HepG2 (cell line): ENCODE results near the gene ZBTB32. TPM values are rescaled to one million over a fixed set of nuclear protein-coding genes. Genes with fewer than 3 reads are reported as not detected.

Source experiments
- HMGXB3 ChIP-seq: sonication (generic); formaldehyde crosslinking; IDR thresholded peaks from 2 replicates; pipeline ENCODE4 v1.4.0; 2020; ENCODE audit warnings: missing genetic modification reagents, borderline replicate concordance
- KMT2A ChIP-seq: sonication (generic); formaldehyde crosslinking; IDR thresholded peaks from 2 replicates; pipeline ENCODE4 v1.4.0; 2020; ENCODE audit warnings: missing genetic modification reagents
- NFE2L2 ChIP-seq: fragments of 150-350 bp; IDR thresholded peaks from 2 replicates; pipeline ENCODE4 v1.6.1; 2014; ENCODE audit warnings: low read length
- PRDM15 ChIP-seq: sonication (generic); formaldehyde crosslinking; IDR thresholded peaks from 2 replicates; pipeline ENCODE4 v1.4.0; 2020; ENCODE audit warnings: missing genetic modification reagents
- THAP11 ChIP-seq: IDR thresholded peaks from 2 replicates; pipeline ENCODE4 v1.6.1; 2016; ENCODE audit warnings: missing biosample characterization, missing genetic modification reagents
- TSC22D2 ChIP-seq: sonication (generic); formaldehyde crosslinking; IDR thresholded peaks from 2 replicates; pipeline ENCODE4 v1.5.1; 2020; ENCODE audit warnings: missing genetic modification reagents, mild to moderate bottlenecking, borderline replicate concordance
- ZHX2 ChIP-seq, 2 experiments: sonication (generic) in 1 of 2; formaldehyde crosslinking in 1 of 2; IDR thresholded peaks; 2 replicates each; pipeline versions ENCODE4 v1.6.1 to v1.9.0; 2014 to 2022; ENCODE audit warnings: antibody characterized with exemption in 1 of 2, borderline replicate concordance in 1 of 2, inconsistent platforms in 1 of 2, low read depth in 1 of 2, missing genetic modification reagents in 1 of 2
- ZNF12 ChIP-seq: sonication (generic); formaldehyde crosslinking; IDR thresholded peaks from 2 replicates; pipeline ENCODE4 v1.5.0; 2020; ENCODE audit warnings: missing genetic modification reagents
- ZNF546 ChIP-seq: sonication (generic); formaldehyde crosslinking; conservative IDR thresholded peaks from 2 replicates; pipeline ENCODE4 v1.8.1; 2023; ENCODE audit warnings: mild to moderate bottlenecking, missing genetic modification reagents
- ZNF841 ChIP-seq: sonication (generic); formaldehyde crosslinking; IDR thresholded peaks from 2 replicates; pipeline ENCODE4 v1.8.1; 2023; ENCODE audit warnings: missing genetic modification reagents, borderline replicate concordance
- polyA plus RNA-seq, 8 experiments: library from polyadenylated mRNA; depleted of rRNA in 3 of 8; stranded (reverse) in 7 of 8; unstranded in 1 of 8; fragments of >200 nt; fragmentation: Illumina TruSeq in 4 of 8; extraction: Trizol in 4 of 8; gene quantifications; 2 replicates each; pipeline versions ENCODE4 v1.2.1 to v1.2.3, GENCODE V29; 2011 to 2016; ENCODE audit warnings: low read depth in 4 of 8, missing spikeins in 1 of 8, mixed read lengths in 1 of 8; ENCODE audit not compliant: insufficient read depth in 1 of 8
- total RNA-seq, 5 experiments: library from RNA; depleted of rRNA; stranded (reverse); fragments of >200 nt; fragmentation: Illumina TruSeq; extraction: Trizol; gene quantifications; 2 replicates each; pipeline ENCODE4 v1.2.3, GENCODE V29; 2016; ENCODE audit warnings: low read depth in 1 of 5

ZBTB32 gene
- total and polyA plus RNA-seq, 2 of the 13 experiments (the other 11 are each of a cell fraction or from before 2014, with no cell fraction given) = not detected

GRCh38 chr19:35715981-35716800, 11.8 kb downstream of the ZBTB32 start (continued):
- TF ChIP-seq ZNF12 (no peak), ZHX2 (IDR thresholded peaks at IDR 0.05; ENCODE audit: low read depth) (no peak), ZHX2 (CRISPR knock-in tag; IDR thresholded peaks at IDR 0.05; ENCODE audit: borderline replicate concordance) (0 out of 2 replicates have a peak, but pooled peaks have one; percentile 17), PRDM15 (CRISPR knock-in tag) (0 out of 2 replicates have a peak, but pooled peaks have one; percentile 48), TSC22D2 (CRISPR knock-in tag) (no peak), ZNF841 (CRISPR knock-in tag) (no peak), THAP11 (CRISPR knock-in tag) (peak; percentile 9; the same call in 1 of the 2 replicates), HMGXB3 (CRISPR knock-in tag) (peak; percentile 18; the same call in 1 of the 2 replicates), ZNF546 (CRISPR knock-in tag) (peak; percentile 94), KMT2A (CRISPR knock-in tag) (0 out of 2 replicates have a peak, but pooled peaks have one; percentile 11), NFE2L2 (no peak)
